LNCaP clone FGC (cell line): ENCODE data around the gene SLCO3A1.
A peak's percentile ranks its signal among the peaks of the same experiment; 100 is the strongest.

ENCODE experiments used
- DNase-seq: peaks from one replicate; pipeline ENCODE4 v3.0.0-alpha.2; 2011; ENCODE audit warnings: low read depth
- H3K4me3 ChIP-seq: 2 replicates; pipeline ENCODE4 v1.5.1; 2011; ENCODE audit warnings: mild to moderate bottlenecking, low read depth, low read length, control low read depth
- TF ChIP-seq, protein P1 (sequence below): IDR thresholded peaks from 2 replicates; pipeline ENCODE4 v1.5.1; 2012; ENCODE audit warnings: mild to moderate bottlenecking; ENCODE audit not compliant: control insufficient read depth, insufficient read depth; ENCODE audit errors: extremely low read depth

The SLCO3A1 gene

DNA sequence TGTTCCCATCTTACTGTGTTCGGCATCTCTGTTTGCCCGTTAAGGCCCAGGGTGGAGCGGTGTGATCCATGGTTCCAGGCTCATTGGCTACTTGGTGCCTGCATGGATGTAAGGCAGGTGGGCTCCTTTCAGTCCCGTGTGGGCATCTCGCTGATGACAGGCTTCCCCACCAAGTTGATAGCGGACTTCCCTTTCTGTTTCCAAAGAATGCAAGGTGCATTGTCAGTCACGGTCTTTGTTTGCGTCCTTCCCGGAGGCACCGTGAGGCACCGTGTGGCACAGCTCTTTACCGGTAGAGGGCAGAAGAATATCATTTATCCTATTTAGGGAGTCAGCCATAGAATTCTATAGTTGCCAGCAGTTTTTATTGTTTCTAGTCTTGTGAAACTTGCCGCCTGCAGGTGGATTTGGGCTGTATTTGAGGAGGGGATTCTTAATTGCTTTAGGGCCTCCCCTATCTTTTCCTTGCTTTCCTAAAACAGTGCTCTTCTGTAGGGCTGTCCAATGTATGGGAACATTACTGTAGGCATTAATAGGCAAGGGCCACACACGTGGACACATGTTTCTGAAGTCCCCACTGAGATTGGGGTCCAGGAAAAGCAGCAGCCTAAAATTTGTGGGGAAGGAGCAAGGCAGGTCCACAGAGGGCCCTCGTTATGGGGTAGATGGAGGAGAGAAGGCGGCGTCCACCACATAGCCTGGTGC, 244.1 kb downstream of the SLCO3A1 start:
- no peak overlapping the region for H3K4me3 ChIP-seq
- TF ChIP-seq, protein P1, sequence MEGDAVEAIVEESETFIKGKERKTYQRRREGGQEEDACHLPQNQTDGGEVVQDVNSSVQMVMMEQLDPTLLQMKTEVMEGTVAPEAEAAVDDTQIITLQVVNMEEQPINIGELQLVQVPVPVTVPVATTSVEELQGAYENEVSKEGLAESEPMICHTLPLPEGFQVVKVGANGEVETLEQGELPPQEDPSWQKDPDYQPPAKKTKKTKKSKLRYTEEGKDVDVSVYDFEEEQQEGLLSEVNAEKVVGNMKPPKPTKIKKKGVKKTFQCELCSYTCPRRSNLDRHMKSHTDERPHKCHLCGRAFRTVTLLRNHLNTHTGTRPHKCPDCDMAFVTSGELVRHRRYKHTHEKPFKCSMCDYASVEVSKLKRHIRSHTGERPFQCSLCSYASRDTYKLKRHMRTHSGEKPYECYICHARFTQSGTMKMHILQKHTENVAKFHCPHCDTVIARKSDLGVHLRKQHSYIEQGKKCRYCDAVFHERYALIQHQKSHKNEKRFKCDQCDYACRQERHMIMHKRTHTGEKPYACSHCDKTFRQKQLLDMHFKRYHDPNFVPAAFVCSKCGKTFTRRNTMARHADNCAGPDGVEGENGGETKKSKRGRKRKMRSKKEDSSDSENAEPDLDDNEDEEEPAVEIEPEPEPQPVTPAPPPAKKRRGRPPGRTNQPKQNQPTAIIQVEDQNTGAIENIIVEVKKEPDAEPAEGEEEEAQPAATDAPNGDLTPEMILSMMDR, result peak; percentile 97
- DNase-seq, result no peak

DNA sequence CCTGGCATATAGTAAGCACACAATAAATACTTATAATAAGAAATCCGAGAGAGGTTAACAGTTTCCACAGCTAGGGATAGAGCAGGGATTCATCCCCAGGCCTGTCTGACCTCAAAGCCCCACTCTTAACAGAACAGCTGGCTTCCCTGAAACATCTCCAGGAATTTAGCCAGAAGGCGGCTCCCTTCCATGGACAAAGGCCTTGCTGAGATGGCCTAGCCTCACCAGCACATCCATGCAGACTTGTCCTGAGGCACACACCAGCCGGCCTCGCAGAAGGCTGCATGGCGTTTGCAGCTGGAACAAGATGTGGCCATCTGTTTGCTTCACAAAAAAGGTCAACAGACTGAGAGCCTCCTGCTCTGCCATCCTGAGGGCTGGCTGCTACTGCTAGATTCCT, 245.4 kb downstream of the SLCO3A1 start:
- H3K4me3 ChIP-seq, result no peak overlapping the region
- no peak for DNase-seq
- TF ChIP-seq, protein P1, result no peak

- TF ChIP-seq, protein P1, result no peak
- no peak for DNase-seq
- no peak overlapping the region for H3K4me3 ChIP-seq
These were observed 246.8 kb downstream of the SLCO3A1 start for GRCh38 chr15:92100301-92100700.

GRCh38 chr15:92100751-92101150, 247.2 kb downstream of the SLCO3A1 start:
- no peak overlapping the region for H3K4me3 ChIP-seq
- no peak for DNase-seq
- TF ChIP-seq, protein P1, result no peak

DNA sequence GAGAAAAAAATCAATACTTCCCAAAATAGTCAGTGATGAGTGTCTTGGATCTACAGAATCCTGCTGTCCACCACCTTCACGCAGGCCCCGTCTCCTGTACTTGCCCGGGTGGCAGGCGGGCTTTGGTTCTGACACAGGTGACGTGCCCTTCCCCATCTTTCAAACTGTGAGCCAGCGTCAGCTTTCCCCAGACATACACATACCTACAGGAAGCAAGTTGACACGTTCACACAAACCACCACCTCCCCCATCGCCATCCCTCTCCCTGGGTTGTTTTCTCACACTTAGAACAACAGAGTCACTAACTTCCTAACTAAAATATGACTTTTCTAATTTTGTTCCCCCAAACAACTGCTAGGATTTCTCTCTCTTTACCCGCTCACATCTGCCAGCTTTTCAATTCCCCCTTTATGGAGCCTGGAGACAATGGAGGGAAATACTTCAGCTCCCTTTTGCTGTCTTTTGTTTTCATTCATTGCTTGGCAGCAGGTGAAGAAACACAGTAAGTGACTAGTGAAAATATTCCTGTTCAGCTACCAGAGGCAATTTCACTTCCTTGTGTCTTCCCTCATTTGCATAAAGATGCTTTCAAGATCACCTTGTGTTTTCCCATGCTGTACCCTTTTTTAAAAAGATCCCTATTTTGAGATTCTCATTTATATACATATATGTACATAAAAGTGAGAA, 248.3 kb downstream of the SLCO3A1 start:
- H3K4me3 ChIP-seq, result no peak overlapping the region
- no peak for DNase-seq
- TF ChIP-seq, protein P1, result no peak

DNA sequence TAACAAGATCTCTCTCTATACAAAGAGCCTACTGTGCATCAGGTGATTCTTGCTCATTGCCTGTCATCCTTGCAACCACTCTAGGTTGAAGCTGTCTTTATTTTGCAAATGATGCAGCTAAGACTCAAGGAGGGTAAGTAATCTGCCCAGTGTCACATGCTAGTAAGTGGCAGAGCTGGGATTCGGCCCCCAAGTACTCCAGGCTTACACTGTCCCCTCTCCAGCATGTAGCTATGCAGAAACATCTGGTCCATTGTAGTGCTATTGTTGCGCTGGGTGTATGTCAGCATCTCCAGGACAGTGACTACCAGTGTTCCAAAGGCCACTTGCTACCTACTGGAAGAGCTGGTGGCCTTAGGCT, 248.9 kb downstream of the SLCO3A1 start:
- TF ChIP-seq, protein P1, result no peak
- H3K4me3 ChIP-seq, result no peak overlapping the region
- no peak for DNase-seq
